ENCODE results near the gene BTNL8. TPM values are rescaled to one million over a fixed set of nuclear protein-coding genes. Genes with fewer than 3 reads are reported as not detected.

BTNL8 gene
- polyA plus RNA-seq, 2 of the 4 experiments (the other 2 are of a cell fraction), result not detected

DNA sequence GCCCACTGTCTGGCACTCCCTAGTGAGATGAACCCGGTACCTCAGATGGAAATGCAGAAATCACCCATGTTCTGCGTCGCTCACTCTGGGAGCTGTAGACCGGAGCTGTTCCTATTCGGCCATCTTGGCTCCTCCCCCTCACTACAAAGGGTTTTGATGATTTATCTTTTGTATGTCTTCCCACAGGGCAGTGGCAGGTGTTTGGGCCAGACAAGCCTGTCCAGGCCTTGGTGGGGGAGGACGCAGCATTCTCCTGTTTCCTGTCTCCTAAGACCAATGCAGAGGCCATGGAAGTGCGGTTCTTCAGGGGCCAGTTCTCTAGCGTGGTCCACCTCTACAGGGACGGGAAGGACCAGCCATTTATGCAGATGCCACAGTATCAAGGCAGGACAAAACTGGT is 9.4 kb downstream of the BTNL8 start:
- TF ChIP-seq FOSL2 (IDR thresholded peaks at IDR 0.05), result no peak
- TF ChIP-seq FOSL2 (CRISPR knock-in tag; IDR thresholded peaks at IDR 0.05), result no peak
- TF ChIP-seq, protein P1, sequence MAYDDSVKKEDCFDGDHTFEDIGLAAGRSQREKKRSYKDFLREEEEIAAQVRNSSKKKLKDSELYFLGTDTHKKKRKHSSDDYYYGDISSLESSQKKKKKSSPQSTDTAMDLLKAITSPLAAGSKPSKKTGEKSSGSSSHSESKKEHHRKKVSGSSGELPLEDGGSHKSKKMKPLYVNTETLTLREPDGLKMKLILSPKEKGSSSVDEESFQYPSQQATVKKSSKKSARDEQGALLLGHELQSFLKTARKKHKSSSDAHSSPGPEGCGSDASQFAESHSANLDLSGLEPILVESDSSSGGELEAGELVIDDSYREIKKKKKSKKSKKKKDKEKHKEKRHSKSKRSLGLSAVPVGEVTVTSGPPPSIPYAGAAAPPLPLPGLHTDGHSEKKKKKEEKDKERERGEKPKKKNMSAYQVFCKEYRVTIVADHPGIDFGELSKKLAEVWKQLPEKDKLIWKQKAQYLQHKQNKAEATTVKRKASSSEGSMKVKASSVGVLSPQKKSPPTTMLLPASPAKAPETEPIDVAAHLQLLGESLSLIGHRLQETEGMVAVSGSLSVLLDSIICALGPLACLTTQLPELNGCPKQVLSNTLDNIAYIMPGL (CRISPR knock-in tag; IDR thresholded peaks at IDR 0.05; ENCODE audit: borderline replicate concordance), result no peak
- TF ChIP-seq KDM5A (IDR thresholded peaks at IDR 0.05), result no peak
- TF ChIP-seq, protein P2, sequence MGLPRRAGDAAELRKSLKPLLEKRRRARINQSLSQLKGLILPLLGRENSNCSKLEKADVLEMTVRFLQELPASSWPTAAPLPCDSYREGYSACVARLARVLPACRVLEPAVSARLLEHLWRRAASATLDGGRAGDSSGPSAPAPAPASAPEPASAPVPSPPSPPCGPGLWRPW (IDR thresholded peaks at IDR 0.05), result no peak
- TF ChIP-seq SREBF2 (IDR thresholded peaks at IDR 0.05), result no peak
- TF ChIP-seq CHD4 (IDR thresholded peaks at IDR 0.05; ENCODE audit: borderline replicate concordance), result no peak
- TF ChIP-seq RNF2 (IDR thresholded peaks at IDR 0.05; ENCODE audit: borderline replicate concordance, low read depth), result no peak
- H3K4me2 ChIP-seq, result no peak overlapping the region
- DNase-seq (ENCODE audit: low read depth in 1 of 2, low spot score in 1 of 2) (no peak), FAIRE-seq (no peak), ATAC-seq (no peak)
- POLR2A ChIA-PET, result no interaction called here
- peaks cover 2% of the 10 kb centered on the region; the same call in 1 of the 3 replicates for H3K9me3 ChIP-seq
- H3K27ac ChIP-seq, result no peak overlapping the region
- CTCF ChIA-PET, result no interaction called here
- 76% methylated on average over 8 of the region's 9 CpGs for WGBS (ENCODE audit: missing lambda C conversion rate)
- H3K4me3 ChIP-seq, result no peak overlapping the region
- H3K4me1 ChIP-seq, result no peaks in the 10 kb centered on the region

DNA sequence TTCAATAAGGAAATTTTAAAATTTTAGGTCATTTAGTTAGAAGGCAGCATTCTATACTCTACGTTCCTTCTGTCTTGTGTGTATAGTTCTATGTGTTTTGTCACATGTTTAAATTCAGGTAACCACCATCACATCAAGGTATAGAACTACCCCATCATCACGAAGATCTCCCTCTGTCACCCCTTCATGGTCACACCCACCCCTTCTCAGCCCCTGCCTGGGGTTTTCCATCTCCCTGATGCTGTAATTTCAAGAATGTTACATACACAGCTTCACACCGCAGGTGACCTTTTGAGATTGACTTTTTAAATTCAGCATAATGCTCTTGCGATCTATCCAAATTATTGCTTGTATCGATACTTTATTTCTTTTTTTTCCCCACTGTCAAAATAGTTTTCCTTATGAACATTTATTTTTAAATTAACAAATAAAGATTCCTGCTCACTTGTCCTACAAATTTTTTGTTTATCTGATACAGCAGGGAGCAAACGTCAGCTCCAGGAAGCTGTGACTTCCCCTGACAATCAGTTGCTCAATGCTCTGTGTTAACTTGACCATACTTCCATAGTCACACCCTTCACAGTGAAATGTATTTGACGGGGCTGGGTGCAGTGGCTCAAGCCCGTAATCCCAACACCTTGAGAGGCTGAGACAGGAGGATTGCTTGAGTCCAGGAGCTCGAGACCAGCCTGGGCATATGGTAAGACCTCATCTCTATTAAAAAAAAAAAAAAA is 10.2 kb downstream of the BTNL8 start:
- 49% methylated on average over 9 of the region's 9 CpGs for WGBS (ENCODE audit: missing lambda C conversion rate)
- Histone ChIP-seq H3K4me2 (no peak overlapping the region), H3K4me3 (no peak overlapping the region), H3K9me3 (peaks cover 2% of the 10 kb centered on the region; the same call in 1 of the 3 replicates), H3K4me1 (no peaks in the 10 kb centered on the region), H3K27ac (no peak overlapping the region)
- POLR2A ChIA-PET, result no interaction called here
- no peak for FAIRE-seq
- DNase-seq (ENCODE audit: low read depth in 1 of 2, low spot score in 1 of 2), result no peak
- TF ChIP-seq CBX8 (IDR thresholded peaks at IDR 0.05) (no peak), CTCF (IDR thresholded peaks at IDR 0.05) (no peak), TP53 (CRISPR knock-in tag; IDR thresholded peaks at IDR 0.05) (no peak), MYC (IDR thresholded peaks at IDR 0.05; ENCODE audit: borderline replicate concordance, low read length) (no peak), RCOR1 (IDR thresholded peaks at IDR 0.05; ENCODE audit: low read depth, low read length) (no peak), NPAS2 (CRISPR knock-in tag; IDR thresholded peaks at IDR 0.05; ENCODE audit: borderline replicate concordance) (no peak), HOXB5 (CRISPR knock-in tag; IDR thresholded peaks at IDR 0.05) (no peak), FOXS1 (CRISPR knock-in tag; IDR thresholded peaks at IDR 0.05) (no peak), HEYL (CRISPR knock-in tag; IDR thresholded peaks at IDR 0.05) (no peak), TFCP2L1 (CRISPR knock-in tag; IDR thresholded peaks at IDR 0.05) (no peak), EHMT2 (IDR thresholded peaks at IDR 0.05; ENCODE audit: low read depth) (no peak), PHF8 (IDR thresholded peaks at IDR 0.05; ENCODE audit: borderline replicate concordance, low read depth) (no peak), ZNF302 (CRISPR knock-in tag; IDR thresholded peaks at IDR 0.05) (no peak), CHD2 (IDR thresholded peaks at IDR 0.05; ENCODE audit: low read length, partially characterized antibody) (no peak), HDAC2 (IDR thresholded peaks at IDR 0.05) (no peak), ZFP36 (IDR thresholded peaks at IDR 0.05; ENCODE audit: borderline replicate concordance, partially characterized antibody) (no peak), MAFK (IDR thresholded peaks at IDR 0.05; ENCODE audit: partially characterized antibody) (no peak)
- TF ChIP-seq, protein P2 (IDR thresholded peaks at IDR 0.05), result no peak
- TF ChIP-seq, protein P3, sequence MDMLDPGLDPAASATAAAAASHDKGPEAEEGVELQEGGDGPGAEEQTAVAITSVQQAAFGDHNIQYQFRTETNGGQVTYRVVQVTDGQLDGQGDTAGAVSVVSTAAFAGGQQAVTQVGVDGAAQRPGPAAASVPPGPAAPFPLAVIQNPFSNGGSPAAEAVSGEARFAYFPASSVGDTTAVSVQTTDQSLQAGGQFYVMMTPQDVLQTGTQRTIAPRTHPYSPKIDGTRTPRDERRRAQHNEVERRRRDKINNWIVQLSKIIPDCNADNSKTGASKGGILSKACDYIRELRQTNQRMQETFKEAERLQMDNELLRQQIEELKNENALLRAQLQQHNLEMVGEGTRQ (IDR thresholded peaks at IDR 0.05), result no peak
- CTCF ChIA-PET, result interaction anchor here (1.7 kb wide), 1 partner anchor 10 kb away, joined by 4 read pairs; the partner anchor contains the start of gene BTNL8
- no peak for ATAC-seq
